OCI-LY7 (cell line): ENCODE measurements around the gene NEO1.

Source experiments
- EZH2phosphoT487 ChIP-seq: fragments of 200-600 bp; sonication (generic); IDR thresholded peaks from 2 replicates; pipeline ENCODE4 v1.6.1; 2018; ENCODE audit warnings: low read depth, borderline replicate concordance, mild to moderate bottlenecking, mixed run types, antibody characterized with exemption, low read length, moderate library complexity, mixed read lengths
- TF ChIP-seq, protein P1 (sequence below): fragments of 200-600 bp; sonication (generic); conservative IDR thresholded peaks from 2 replicates; pipeline ENCODE4 v1.5.1; 2014; ENCODE audit warnings: mild to moderate bottlenecking, antibody characterized with exemption, low read length, moderate library complexity, mixed read lengths

DNA sequence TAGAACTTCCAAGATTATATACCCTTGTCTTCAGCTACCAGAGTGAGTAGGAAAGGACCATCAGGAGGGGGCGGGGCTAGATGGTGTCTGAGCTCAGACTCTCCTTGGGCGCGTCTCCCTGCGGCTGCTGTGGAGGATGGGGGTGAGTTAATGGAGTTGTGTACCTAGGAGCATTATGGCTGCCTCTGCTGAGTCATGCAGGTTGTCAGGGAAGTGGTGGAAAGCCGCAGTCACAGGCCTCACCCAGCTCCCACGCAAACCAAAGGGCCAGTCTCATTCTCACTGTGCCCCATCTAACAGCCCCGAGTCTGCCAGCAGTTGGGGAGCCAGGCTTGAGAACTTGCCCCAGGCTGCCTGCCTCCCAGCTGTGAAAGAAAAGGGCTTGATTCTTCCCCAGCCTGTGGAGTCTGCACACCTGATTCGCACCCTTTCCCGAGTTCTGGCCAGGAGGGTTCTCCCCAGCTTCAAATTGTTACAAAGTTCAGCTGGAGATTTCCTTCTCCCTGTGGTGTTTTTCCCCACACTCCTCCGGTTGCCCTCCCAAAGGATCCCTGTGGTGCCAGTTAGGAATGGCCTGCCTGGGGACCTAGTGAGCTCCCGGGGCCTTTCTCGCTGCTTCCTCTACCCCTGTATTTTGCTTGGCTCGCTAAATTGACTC is 173.2 kb downstream of the NEO1 start:
- TF ChIP-seq, protein P1, sequence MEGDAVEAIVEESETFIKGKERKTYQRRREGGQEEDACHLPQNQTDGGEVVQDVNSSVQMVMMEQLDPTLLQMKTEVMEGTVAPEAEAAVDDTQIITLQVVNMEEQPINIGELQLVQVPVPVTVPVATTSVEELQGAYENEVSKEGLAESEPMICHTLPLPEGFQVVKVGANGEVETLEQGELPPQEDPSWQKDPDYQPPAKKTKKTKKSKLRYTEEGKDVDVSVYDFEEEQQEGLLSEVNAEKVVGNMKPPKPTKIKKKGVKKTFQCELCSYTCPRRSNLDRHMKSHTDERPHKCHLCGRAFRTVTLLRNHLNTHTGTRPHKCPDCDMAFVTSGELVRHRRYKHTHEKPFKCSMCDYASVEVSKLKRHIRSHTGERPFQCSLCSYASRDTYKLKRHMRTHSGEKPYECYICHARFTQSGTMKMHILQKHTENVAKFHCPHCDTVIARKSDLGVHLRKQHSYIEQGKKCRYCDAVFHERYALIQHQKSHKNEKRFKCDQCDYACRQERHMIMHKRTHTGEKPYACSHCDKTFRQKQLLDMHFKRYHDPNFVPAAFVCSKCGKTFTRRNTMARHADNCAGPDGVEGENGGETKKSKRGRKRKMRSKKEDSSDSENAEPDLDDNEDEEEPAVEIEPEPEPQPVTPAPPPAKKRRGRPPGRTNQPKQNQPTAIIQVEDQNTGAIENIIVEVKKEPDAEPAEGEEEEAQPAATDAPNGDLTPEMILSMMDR: no peak
- TF ChIP-seq EZH2phosphoT487: no peak
